Tibial nerve (tissue), 4 donors: ENCODE data around the gene FSTL4.

Experiments
- EP300 ChIP-seq, 2 donors: sonication (generic); formaldehyde crosslinking; IDR thresholded peaks; one replicate each; pipeline ENCODE4 v1.6.1; 2017; ENCODE audit warnings: antibody characterized with exemption in 2 of 2, mild to moderate bottlenecking in 1 of 2
- POLR2A ChIP-seq, 2 donors: fragments of 450-650 bp; IDR thresholded peaks; one replicate each; pipeline ENCODE4 v1.6.1; 2017; ENCODE audit warnings: antibody characterized with exemption in 2 of 2, mild to moderate bottlenecking in 2 of 2, moderate library complexity in 2 of 2
- TF ChIP-seq, protein P1 (sequence below), 5 experiments: fragments of 200-600 bp in 3 of 5; fragments of 450-650 bp in 2 of 5; sonication (generic) in 3 of 5; IDR thresholded peaks; one replicate each; pipeline ENCODE4 v1.5.1; 2016 to 2019; ENCODE audit warnings: antibody characterized with exemption in 5 of 5, mild to moderate bottlenecking in 3 of 5, moderate library complexity in 2 of 5

DNA sequence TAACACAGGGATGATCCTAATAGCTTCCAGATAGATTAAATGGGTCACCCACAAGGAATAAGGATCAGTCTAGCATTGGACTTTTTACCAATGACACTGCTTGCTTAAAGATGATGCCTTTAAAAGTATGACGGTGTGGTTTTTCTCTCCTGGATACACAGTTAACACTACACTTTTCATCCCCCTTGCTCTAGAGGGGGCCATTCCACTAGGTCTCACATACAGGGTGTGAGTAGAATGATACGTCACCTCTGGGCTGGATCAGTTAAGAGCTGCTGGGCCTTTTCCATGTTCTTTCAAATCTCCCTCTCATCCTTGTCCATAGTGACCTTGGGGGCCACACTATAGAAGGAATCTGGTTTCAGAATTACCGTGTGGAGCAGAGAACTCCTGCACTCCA, 140.6 kb downstream of the FSTL4 start:
- TF ChIP-seq, protein P1, sequence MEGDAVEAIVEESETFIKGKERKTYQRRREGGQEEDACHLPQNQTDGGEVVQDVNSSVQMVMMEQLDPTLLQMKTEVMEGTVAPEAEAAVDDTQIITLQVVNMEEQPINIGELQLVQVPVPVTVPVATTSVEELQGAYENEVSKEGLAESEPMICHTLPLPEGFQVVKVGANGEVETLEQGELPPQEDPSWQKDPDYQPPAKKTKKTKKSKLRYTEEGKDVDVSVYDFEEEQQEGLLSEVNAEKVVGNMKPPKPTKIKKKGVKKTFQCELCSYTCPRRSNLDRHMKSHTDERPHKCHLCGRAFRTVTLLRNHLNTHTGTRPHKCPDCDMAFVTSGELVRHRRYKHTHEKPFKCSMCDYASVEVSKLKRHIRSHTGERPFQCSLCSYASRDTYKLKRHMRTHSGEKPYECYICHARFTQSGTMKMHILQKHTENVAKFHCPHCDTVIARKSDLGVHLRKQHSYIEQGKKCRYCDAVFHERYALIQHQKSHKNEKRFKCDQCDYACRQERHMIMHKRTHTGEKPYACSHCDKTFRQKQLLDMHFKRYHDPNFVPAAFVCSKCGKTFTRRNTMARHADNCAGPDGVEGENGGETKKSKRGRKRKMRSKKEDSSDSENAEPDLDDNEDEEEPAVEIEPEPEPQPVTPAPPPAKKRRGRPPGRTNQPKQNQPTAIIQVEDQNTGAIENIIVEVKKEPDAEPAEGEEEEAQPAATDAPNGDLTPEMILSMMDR (IDR thresholded peaks at IDR 0.05) = no peak
- TF ChIP-seq POLR2A (IDR thresholded peaks at IDR 0.05) = no peak
- no peak for TF ChIP-seq EP300 (IDR thresholded peaks at IDR 0.05)
